GM23338 (cell line): ENCODE results near the gene MARCHF10. TPM values are rescaled to one million over a fixed set of nuclear protein-coding genes. Genes with fewer than 3 reads are reported as not detected.

Experiments used
- ATAC-seq: fragments of 200-7000 bp; cut with Tn5 transposase; 3 replicates; pipeline ENCODE4 v1.9.1; 2020
- DNase-seq: peaks from one replicate; pipeline ENCODE4 v3.0.0-alpha.2; 2015; ENCODE audit warnings: low spot score
- H2AFZ ChIP-seq: fragments of 200-600 bp; sonication (generic); 2 replicates; pipeline ENCODE4 v1.8.0; 2016; ENCODE audit warnings: antibody characterized with exemption, mild to moderate bottlenecking, moderate library complexity
- H3F3A ChIP-seq: fragments of 200-600 bp; sonication (generic); replicated peaks from 2 replicates; pipeline ENCODE4 v1.8.0; 2017; ENCODE audit warnings: antibody characterized with exemption, mixed run types, low read depth
- H3K27ac ChIP-seq: fragments of 200-600 bp; sonication (generic); 2 replicates; pipeline ENCODE4 v1.6.1; 2016; ENCODE audit warnings: low read depth
- H3K27me3 ChIP-seq: fragments of 200-600 bp; sonication (generic); 2 replicates; pipeline ENCODE4 v1.8.0; 2016; ENCODE audit warnings: mild to moderate bottlenecking, mixed run types, moderate library complexity; ENCODE audit not compliant: insufficient read depth
- H3K36me3 ChIP-seq: fragments of 200-600 bp; sonication (generic); 2 replicates; pipeline ENCODE4 v1.8.0; 2016; ENCODE audit warnings: mild to moderate bottlenecking; ENCODE audit not compliant: insufficient read depth
- H3K4me1 ChIP-seq: fragments of 200-600 bp; sonication (generic); 2 replicates; pipeline ENCODE4 v1.8.0; 2016; ENCODE audit warnings: mild to moderate bottlenecking, moderate library complexity; ENCODE audit not compliant: insufficient read depth
- H3K4me2 ChIP-seq: fragments of 200-600 bp; sonication (generic); 2 replicates; pipeline ENCODE4 v1.7.1; 2017; ENCODE audit warnings: mixed run types
- H3K4me3 ChIP-seq: fragments of 200-600 bp; sonication (generic); 2 replicates; pipeline ENCODE4 v1.6.1; 2016; ENCODE audit warnings: mixed run types
- H3K79me2 ChIP-seq: fragments of 200-600 bp; sonication (generic); replicated peaks from 2 replicates; pipeline ENCODE4 v1.8.0; 2017; ENCODE audit warnings: mild to moderate bottlenecking; ENCODE audit not compliant: insufficient read depth
- H3K9me2 ChIP-seq: fragments of 200-600 bp; sonication (generic); 2 replicates; pipeline ENCODE4 v1.8.0; 2017; ENCODE audit not compliant: insufficient read depth
- H4K20me1 ChIP-seq: fragments of 200-600 bp; sonication (generic); replicated peaks from 2 replicates; pipeline ENCODE4 v1.8.0; 2017; ENCODE audit warnings: mild to moderate bottlenecking; ENCODE audit not compliant: insufficient read depth
- H3K27ac Mint-ChIP-seq: 2 replicates; pipeline ENCODE4 v1.8.0; 2020; ENCODE audit warnings: inconsistent platforms, mild to moderate bottlenecking, moderate library complexity, mixed read lengths
- H3K27me3 Mint-ChIP-seq: 3 replicates; pipeline ENCODE4 v1.8.0; 2022; ENCODE audit warnings: low read depth, mild to moderate bottlenecking, moderate library complexity, mixed read lengths, inconsistent platforms; ENCODE audit not compliant: insufficient read depth, poor library complexity
- H3K36me3 Mint-ChIP-seq: 3 replicates; pipeline ENCODE4 v1.8.0; 2021; ENCODE audit warnings: low read depth, mild to moderate bottlenecking, inconsistent platforms, moderate library complexity, mixed read lengths
- H3K4me1 Mint-ChIP-seq: 3 replicates; pipeline ENCODE4 v1.8.0; 2020; ENCODE audit warnings: mild to moderate bottlenecking, inconsistent platforms, mixed read lengths
- H3K4me3 Mint-ChIP-seq: 3 replicates; pipeline ENCODE4 v1.8.0; 2021; ENCODE audit warnings: moderate library complexity, mild to moderate bottlenecking, inconsistent platforms, mixed read lengths
- H3K9me3 Mint-ChIP-seq: 3 replicates; pipeline ENCODE4 v1.8.0; 2020; ENCODE audit warnings: moderate library complexity, mild to moderate bottlenecking, inconsistent platforms, mixed read lengths
- CREB1 ChIP-seq: fragments of 250-450 bp; sonication (Bioruptor Pico); IDR thresholded peaks from 2 replicates; pipeline ENCODE4 v1.5.0; 2020; ENCODE audit warnings: low read depth, mild to moderate bottlenecking, moderate library complexity
- EZH2 ChIP-seq: fragments of 200-600 bp; sonication (generic); IDR thresholded peaks from one replicate; pipeline ENCODE4 v1.8.0; 2017; ENCODE audit warnings: antibody characterized with exemption, mild to moderate bottlenecking, low read depth; ENCODE audit not compliant: unreplicated experiment
- EZH2phosphoT487 ChIP-seq: fragments of 200-600 bp; sonication (generic); IDR thresholded peaks from one replicate; pipeline ENCODE4 v1.8.1; 2018; ENCODE audit warnings: antibody characterized with exemption; ENCODE audit not compliant: unreplicated experiment
- JUNB ChIP-seq: IDR thresholded peaks from one replicate; pipeline ENCODE4 v1.6.1; 2016; ENCODE audit warnings: antibody characterized with exemption; ENCODE audit not compliant: unreplicated experiment
- NANOG ChIP-seq: IDR thresholded peaks from 2 replicates; pipeline ENCODE4 v1.6.1; 2016; ENCODE audit warnings: antibody characterized with exemption, borderline replicate concordance
- POLR2AphosphoS5 ChIP-seq: IDR thresholded peaks from 2 replicates; pipeline ENCODE4 v1.6.1; 2016; ENCODE audit warnings: antibody characterized with exemption, low read depth
- STAT1 ChIP-seq: IDR thresholded peaks from one replicate; pipeline ENCODE4 v1.6.1; 2016; ENCODE audit warnings: antibody characterized with exemption; ENCODE audit not compliant: unreplicated experiment
- ZNF114 ChIP-seq: fragments of 250-450 bp; sonication (Bioruptor Pico); IDR thresholded peaks from 2 replicates; pipeline ENCODE4 v1.5.0; 2020; ENCODE audit warnings: mild to moderate bottlenecking, moderate library complexity
- ZNF331 ChIP-seq: fragments of 250-450 bp; sonication (Bioruptor Pico); IDR thresholded peaks from 2 replicates; pipeline ENCODE4 v1.5.0; 2020; ENCODE audit warnings: low read depth, mild to moderate bottlenecking, moderate library complexity
- polyA plus RNA-seq: library from polyadenylated mRNA; unstranded; fragments of >200 nt; fragmentation: Nextera tagmentation; extraction: Ambion mirVana; gene quantifications from 2 replicates; pipeline ENCODE4 v1.2.1, GENCODE V29; 2016
- total RNA-seq: library from RNA; depleted of rRNA; stranded (reverse); fragments of >200 nt; shearing (Covaris generic); gene quantifications from 2 replicates; pipeline ENCODE4 v1.2.3, GENCODE V29; 2014
- TF ChIP-seq, protein P1 (sequence below): IDR thresholded peaks from 2 replicates; pipeline ENCODE4 v1.6.1; 2016; ENCODE audit warnings: antibody characterized with exemption
- TF ChIP-seq, protein P2 (sequence below): fragments of 250-450 bp; sonication (Bioruptor Pico); IDR thresholded peaks from 2 replicates; pipeline ENCODE4 v1.5.0; 2020; ENCODE audit warnings: mild to moderate bottlenecking, moderate library complexity
- TF ChIP-seq, protein P3 (sequence below), 2 experiments: fragments of 200-600 bp in 1 of 2; sonication (generic) in 1 of 2; conservative IDR thresholded peaks; 2 replicates each; pipeline versions ENCODE4 v1.5.1 to v1.6.1; 2016 to 2017; ENCODE audit warnings: antibody characterized with exemption in 2 of 2, low read depth in 2 of 2, mild to moderate bottlenecking in 2 of 2, moderate library complexity in 1 of 2
- TF ChIP-seq, protein P4 (sequence below): IDR thresholded peaks from one replicate; pipeline ENCODE4 v1.6.1; 2018; ENCODE audit warnings: antibody characterized with exemption; ENCODE audit not compliant: unreplicated experiment

MARCHF10 gene
- total and polyA plus RNA-seq, 2 experiments from 2014 or later: 0.50 TPM; not detected in 1

DNA sequence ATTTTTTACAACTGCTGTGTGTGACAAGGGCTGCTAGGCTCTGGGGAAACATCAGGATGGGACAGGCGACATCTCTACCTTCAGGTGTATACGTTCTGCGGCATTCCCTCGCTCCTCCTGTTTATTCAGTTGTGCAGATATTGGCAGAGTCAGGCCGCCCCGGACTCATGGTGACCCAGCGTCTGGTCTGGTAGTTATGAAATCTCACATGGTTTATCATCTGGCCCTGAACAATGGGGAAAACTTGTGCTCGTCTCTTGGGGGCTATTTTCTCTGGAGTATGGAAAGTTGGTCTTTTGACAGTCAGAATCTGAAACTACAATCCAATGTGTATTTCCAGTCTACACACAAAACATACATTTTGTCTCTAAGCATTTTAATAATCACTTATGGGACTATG lies 3.3 kb downstream of the MARCHF10 start:
- Histone ChIP-seq H4K20me1 (no peaks in the 10 kb centered on the region), H3K9me2 (no peaks in the 10 kb centered on the region), H3F3A (peaks cover 7% of the 10 kb centered on the region; the same call in 1 of the 2 replicates), H3K4me3 (no peak overlapping the region), H3K36me3 (no peaks in the 10 kb centered on the region), H2AFZ (no peak overlapping the region), H3K4me1 (peaks cover 9% of the 10 kb centered on the region), H3K4me2 (no peak overlapping the region), H3K27me3 (no peaks in the 10 kb centered on the region), H3K27ac (no peak overlapping the region), H3K79me2 (no peaks in the 10 kb centered on the region)
- Mint-ChIP-seq H3K27me3 (peaks cover 5% of the 10 kb centered on the region), H3K4me3 (no peak overlapping the region), H3K36me3 (no peaks in the 10 kb centered on the region), H3K9me3 (no peaks in the 10 kb centered on the region), H3K27ac (no peak overlapping the region), H3K4me1 (peaks cover 26% of the 10 kb centered on the region)
- DNase-seq: no peak
- no peak for ATAC-seq
- TF ChIP-seq, protein P1, sequence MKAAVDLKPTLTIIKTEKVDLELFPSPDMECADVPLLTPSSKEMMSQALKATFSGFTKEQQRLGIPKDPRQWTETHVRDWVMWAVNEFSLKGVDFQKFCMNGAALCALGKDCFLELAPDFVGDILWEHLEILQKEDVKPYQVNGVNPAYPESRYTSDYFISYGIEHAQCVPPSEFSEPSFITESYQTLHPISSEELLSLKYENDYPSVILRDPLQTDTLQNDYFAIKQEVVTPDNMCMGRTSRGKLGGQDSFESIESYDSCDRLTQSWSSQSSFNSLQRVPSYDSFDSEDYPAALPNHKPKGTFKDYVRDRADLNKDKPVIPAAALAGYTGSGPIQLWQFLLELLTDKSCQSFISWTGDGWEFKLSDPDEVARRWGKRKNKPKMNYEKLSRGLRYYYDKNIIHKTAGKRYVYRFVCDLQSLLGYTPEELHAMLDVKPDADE: no peak
- TF ChIP-seq CREB1 (CRISPR knock-in tag): no peak
- TF ChIP-seq ZNF331 (CRISPR knock-in tag): no peak
- TF ChIP-seq, protein P2, sequence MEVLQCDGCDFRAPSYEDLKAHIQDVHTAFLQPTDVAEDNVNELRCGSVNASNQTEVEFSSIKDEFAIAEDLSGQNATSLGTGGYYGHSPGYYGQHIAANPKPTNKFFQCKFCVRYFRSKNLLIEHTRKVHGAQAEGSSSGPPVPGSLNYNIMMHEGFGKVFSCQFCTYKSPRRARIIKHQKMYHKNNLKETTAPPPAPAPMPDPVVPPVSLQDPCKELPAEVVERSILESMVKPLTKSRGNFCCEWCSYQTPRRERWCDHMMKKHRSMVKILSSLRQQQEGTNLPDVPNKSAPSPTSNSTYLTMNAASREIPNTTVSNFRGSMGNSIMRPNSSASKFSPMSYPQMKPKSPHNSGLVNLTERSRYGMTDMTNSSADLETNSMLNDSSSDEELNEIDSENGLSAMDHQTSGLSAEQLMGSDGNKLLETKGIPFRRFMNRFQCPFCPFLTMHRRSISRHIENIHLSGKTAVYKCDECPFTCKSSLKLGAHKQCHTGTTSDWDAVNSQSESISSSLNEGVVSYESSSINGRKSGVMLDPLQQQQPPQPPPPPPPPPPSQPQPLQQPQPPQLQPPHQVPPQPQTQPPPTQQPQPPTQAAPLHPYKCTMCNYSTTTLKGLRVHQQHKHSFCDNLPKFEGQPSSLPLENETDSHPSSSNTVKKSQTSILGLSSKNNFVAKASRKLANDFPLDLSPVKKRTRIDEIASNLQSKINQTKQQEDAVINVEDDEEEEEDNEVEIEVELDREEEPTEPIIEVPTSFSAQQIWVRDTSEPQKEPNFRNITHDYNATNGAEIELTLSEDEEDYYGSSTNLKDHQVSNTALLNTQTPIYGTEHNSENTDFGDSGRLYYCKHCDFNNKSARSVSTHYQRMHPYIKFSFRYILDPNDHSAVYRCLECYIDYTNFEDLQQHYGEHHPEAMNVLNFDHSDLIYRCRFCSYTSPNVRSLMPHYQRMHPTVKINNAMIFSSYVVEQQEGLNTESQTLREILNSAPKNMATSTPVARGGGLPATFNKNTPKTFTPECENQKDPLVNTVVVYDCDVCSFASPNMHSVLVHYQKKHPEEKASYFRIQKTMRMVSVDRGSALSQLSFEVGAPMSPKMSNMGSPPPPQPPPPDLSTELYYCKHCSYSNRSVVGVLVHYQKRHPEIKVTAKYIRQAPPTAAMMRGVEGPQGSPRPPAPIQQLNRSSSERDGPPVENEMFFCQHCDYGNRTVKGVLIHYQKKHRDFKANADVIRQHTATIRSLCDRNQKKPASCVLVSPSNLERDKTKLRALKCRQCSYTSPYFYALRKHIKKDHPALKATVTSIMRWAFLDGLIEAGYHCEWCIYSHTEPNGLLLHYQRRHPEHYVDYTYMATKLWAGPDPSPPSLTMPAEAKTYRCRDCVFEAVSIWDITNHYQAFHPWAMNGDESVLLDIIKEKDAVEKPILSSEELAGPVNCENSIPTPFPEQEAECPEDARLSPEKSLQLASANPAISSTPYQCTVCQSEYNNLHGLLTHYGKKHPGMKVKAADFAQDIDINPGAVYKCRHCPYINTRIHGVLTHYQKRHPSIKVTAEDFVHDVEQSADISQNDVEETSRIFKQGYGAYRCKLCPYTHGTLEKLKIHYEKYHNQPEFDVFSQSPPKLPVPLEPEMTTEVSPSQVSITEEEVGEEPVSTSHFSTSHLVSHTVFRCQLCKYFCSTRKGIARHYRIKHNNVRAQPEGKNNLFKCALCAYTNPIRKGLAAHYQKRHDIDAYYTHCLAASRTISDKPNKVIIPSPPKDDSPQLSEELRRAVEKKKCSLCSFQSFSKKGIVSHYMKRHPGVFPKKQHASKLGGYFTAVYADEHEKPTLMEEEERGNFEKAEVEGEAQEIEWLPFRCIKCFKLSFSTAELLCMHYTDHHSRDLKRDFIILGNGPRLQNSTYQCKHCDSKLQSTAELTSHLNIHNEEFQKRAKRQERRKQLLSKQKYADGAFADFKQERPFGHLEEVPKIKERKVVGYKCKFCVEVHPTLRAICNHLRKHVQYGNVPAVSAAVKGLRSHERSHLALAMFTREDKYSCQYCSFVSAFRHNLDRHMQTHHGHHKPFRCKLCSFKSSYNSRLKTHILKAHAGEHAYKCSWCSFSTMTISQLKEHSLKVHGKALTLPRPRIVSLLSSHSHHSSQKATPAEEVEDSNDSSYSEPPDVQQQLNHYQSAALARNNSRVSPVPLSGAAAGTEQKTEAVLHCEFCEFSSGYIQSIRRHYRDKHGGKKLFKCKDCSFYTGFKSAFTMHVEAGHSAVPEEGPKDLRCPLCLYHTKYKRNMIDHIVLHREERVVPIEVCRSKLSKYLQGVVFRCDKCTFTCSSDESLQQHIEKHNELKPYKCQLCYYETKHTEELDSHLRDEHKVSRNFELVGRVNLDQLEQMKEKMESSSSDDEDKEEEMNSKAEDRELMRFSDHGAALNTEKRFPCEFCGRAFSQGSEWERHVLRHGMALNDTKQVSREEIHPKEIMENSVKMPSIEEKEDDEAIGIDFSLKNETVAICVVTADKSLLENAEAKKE: no peak
- TF ChIP-seq NANOG: no peak
- TF ChIP-seq, protein P3, sequence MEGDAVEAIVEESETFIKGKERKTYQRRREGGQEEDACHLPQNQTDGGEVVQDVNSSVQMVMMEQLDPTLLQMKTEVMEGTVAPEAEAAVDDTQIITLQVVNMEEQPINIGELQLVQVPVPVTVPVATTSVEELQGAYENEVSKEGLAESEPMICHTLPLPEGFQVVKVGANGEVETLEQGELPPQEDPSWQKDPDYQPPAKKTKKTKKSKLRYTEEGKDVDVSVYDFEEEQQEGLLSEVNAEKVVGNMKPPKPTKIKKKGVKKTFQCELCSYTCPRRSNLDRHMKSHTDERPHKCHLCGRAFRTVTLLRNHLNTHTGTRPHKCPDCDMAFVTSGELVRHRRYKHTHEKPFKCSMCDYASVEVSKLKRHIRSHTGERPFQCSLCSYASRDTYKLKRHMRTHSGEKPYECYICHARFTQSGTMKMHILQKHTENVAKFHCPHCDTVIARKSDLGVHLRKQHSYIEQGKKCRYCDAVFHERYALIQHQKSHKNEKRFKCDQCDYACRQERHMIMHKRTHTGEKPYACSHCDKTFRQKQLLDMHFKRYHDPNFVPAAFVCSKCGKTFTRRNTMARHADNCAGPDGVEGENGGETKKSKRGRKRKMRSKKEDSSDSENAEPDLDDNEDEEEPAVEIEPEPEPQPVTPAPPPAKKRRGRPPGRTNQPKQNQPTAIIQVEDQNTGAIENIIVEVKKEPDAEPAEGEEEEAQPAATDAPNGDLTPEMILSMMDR (conservative IDR thresholded peaks at IDR 0.05; ENCODE audit: low read depth in 2 of 2): no peak
- TF ChIP-seq EZH2phosphoT487: no peak
- TF ChIP-seq EZH2: no peak
- TF ChIP-seq POLR2AphosphoS5: no peak
- TF ChIP-seq, protein P4, sequence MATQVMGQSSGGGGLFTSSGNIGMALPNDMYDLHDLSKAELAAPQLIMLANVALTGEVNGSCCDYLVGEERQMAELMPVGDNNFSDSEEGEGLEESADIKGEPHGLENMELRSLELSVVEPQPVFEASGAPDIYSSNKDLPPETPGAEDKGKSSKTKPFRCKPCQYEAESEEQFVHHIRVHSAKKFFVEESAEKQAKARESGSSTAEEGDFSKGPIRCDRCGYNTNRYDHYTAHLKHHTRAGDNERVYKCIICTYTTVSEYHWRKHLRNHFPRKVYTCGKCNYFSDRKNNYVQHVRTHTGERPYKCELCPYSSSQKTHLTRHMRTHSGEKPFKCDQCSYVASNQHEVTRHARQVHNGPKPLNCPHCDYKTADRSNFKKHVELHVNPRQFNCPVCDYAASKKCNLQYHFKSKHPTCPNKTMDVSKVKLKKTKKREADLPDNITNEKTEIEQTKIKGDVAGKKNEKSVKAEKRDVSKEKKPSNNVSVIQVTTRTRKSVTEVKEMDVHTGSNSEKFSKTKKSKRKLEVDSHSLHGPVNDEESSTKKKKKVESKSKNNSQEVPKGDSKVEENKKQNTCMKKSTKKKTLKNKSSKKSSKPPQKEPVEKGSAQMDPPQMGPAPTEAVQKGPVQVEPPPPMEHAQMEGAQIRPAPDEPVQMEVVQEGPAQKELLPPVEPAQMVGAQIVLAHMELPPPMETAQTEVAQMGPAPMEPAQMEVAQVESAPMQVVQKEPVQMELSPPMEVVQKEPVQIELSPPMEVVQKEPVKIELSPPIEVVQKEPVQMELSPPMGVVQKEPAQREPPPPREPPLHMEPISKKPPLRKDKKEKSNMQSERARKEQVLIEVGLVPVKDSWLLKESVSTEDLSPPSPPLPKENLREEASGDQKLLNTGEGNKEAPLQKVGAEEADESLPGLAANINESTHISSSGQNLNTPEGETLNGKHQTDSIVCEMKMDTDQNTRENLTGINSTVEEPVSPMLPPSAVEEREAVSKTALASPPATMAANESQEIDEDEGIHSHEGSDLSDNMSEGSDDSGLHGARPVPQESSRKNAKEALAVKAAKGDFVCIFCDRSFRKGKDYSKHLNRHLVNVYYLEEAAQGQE: no peak
- TF ChIP-seq JUNB: no peak
- TF ChIP-seq ZNF114 (CRISPR knock-in tag): no peak
- no peak for TF ChIP-seq STAT1
